Endothelial cell of umbilical vein (primary cell): ENCODE data around the gene CENPN. TPM values are rescaled to one million over a fixed set of nuclear protein-coding genes. Genes with fewer than 3 reads are reported as not detected.

Experiments
- BruUV-seq: library from RNA; stranded (reverse); fragments of 400-500 nt; replicated peaks from 2 replicates; lab custom pipeline; 2021; lab: Mats Ljungman, UMichigan
- CTCF ChIA-PET: fragments of 300-600, 350-600 bp; sonication (Branson Sonifier 250); formaldehyde crosslinking; loops from one replicate; lab custom pipeline; 2021; ENCODE audit warnings: antibody characterized with exemption, inconsistent platforms; lab: Charles Lee
- POLR2A ChIA-PET: fragments of 300-600, 350-600 bp; sonication (Branson Sonifier 250); formaldehyde crosslinking; loops from one replicate; lab custom pipeline; 2021; ENCODE audit warnings: antibody characterized with exemption, inconsistent platforms; lab: Charles Lee
- DNase-seq: peaks from one replicate; pipeline ENCODE4 v3.0.0-alpha.2; 2011; ENCODE audit warnings: low read depth, low spot score
- FAIRE-seq: peaks from 2 replicates; lab custom pipeline; 2011; peaks lifted over from hg19 to GRCh38; lab: Jason Lieb, UNC
- H2AFZ ChIP-seq: 2 replicates; pipeline ENCODE4 v1.6.0; 2012; ENCODE audit warnings: low read depth, low read length, control low read depth, inconsistent platforms
- H3K27ac ChIP-seq: 2 replicates; pipeline ENCODE4 v1.5.1; 2011; ENCODE audit warnings: low read depth, mild to moderate bottlenecking, control low read depth, low read length, moderate library complexity; ENCODE audit not compliant: insufficient read depth
- H3K27me3 ChIP-seq, 2 experiments: 2 replicates each; pipeline versions ENCODE4 v1.6.0 to v1.6.1; 2011; ENCODE audit warnings: low read length in 2 of 2, mixed read lengths in 1 of 2; ENCODE audit not compliant: control insufficient read depth in 2 of 2, insufficient read depth in 2 of 2
- H3K36me3 ChIP-seq, 2 experiments: 2 replicates in 1 of 2; 3 replicates in 1 of 2; pipeline ENCODE4 v1.5.1; 2011; ENCODE audit warnings: low read length in 2 of 2, mild to moderate bottlenecking in 1 of 2, moderate library complexity in 1 of 2; ENCODE audit not compliant: control insufficient read depth in 2 of 2, insufficient read depth in 2 of 2; ENCODE audit errors: extremely low read depth in 1 of 2
- H3K4me1 ChIP-seq: 3 replicates; pipeline ENCODE4 v1.5.1; 2011; ENCODE audit warnings: mild to moderate bottlenecking, low read length; ENCODE audit not compliant: control insufficient read depth, insufficient read depth; ENCODE audit errors: extremely low read depth
- H3K4me2 ChIP-seq: 2 replicates; pipeline ENCODE4 v1.6.1; 2011; ENCODE audit warnings: low read length, control low read depth, mixed read lengths; ENCODE audit not compliant: insufficient read depth
- H3K4me3 ChIP-seq, 3 experiments: fragments of 200-600 bp in 1 of 3; sonication (generic), shearing (Covaris generic) in 1 of 3; replicated peaks in 1 of 3; 2 replicates each; pipeline ENCODE4 v1.5.1; 2011 to 2016; ENCODE audit warnings: control low read depth in 3 of 3, low read length in 3 of 3, mild to moderate bottlenecking in 2 of 3, inconsistent platforms in 1 of 3, low read depth in 1 of 3, moderate library complexity in 1 of 3; ENCODE audit not compliant: insufficient read depth in 1 of 3
- H3K79me2 ChIP-seq: 2 replicates; pipeline ENCODE4 v1.6.0; 2012; ENCODE audit warnings: low read length, inconsistent platforms; ENCODE audit not compliant: control insufficient read depth, insufficient read depth
- H3K9ac ChIP-seq: replicated peaks from 2 replicates; pipeline ENCODE3; 2011; ENCODE audit warnings: low read length, control low read depth; ENCODE audit not compliant: insufficient read depth; ENCODE audit errors: extremely low read depth
- H3K9me1 ChIP-seq: replicated peaks from 3 replicates; pipeline ENCODE4 v1.6.0; 2011; ENCODE audit warnings: mild to moderate bottlenecking, low read length; ENCODE audit not compliant: control insufficient read depth, insufficient read depth; ENCODE audit errors: extremely low read depth
- H3K9me3 ChIP-seq: replicated peaks from 2 replicates; pipeline ENCODE4 v1.5.1; 2012; ENCODE audit warnings: low read length, inconsistent platforms; ENCODE audit not compliant: control insufficient read depth, insufficient read depth
- H4K20me1 ChIP-seq: replicated peaks from 2 replicates; pipeline ENCODE3; 2011; ENCODE audit warnings: mild to moderate bottlenecking, low read length; ENCODE audit not compliant: control insufficient read depth, insufficient read depth; ENCODE audit errors: extremely low read depth
- EZH2 ChIP-seq: IDR thresholded peaks from 2 replicates; pipeline ENCODE4 v1.6.1; 2012; ENCODE audit warnings: borderline replicate concordance, low read depth, mild to moderate bottlenecking, moderate library complexity, low read length, inconsistent platforms; ENCODE audit not compliant: severe bottlenecking
- FOS ChIP-seq: IDR thresholded peaks from 2 replicates; pipeline ENCODE4 v1.6.1; 2011; ENCODE audit warnings: mild to moderate bottlenecking, low read length, moderate library complexity, borderline replicate concordance; ENCODE audit not compliant: insufficient read depth
- GATA2 ChIP-seq: IDR thresholded peaks from 2 replicates; pipeline ENCODE4 v1.7.0; 2011; ENCODE audit warnings: low read depth, mild to moderate bottlenecking, moderate library complexity, mixed read lengths, low read length; ENCODE audit not compliant: insufficient read length, insufficient read depth
- JUN ChIP-seq: IDR thresholded peaks from 2 replicates; pipeline ENCODE4 v1.6.1; 2011; ENCODE audit warnings: borderline replicate concordance, low read depth; ENCODE audit not compliant: insufficient read length, insufficient read depth
- MYC ChIP-seq: IDR thresholded peaks from one replicate; pipeline ENCODE4 v1.6.1; 2011; ENCODE audit warnings: mild to moderate bottlenecking, low read depth, low read length
- POLR2A ChIP-seq: IDR thresholded peaks from 2 replicates; pipeline ENCODE4 v1.6.1; 2012; ENCODE audit warnings: low read depth, mild to moderate bottlenecking, control low read depth, low read length
- POLR2AphosphoS5 ChIP-seq: IDR thresholded peaks from 2 replicates; pipeline ENCODE4 v1.6.1; 2012; ENCODE audit warnings: low read depth, mild to moderate bottlenecking, control low read depth, low read length, moderate library complexity; ENCODE audit not compliant: insufficient read depth
- dilution Hi-C: fragments of 300-500 bp; cut with MboI; formaldehyde crosslinking; loops from one replicate; pipeline ENCODE4 v1.15.0; 2019; ENCODE audit warnings: low sequenced_read_pairs; ENCODE audit not compliant: extremely low pct_ligation_motif_present
- intact Hi-C: fragments of 100-400 bp; cut with micrococcal nuclease; formaldehyde crosslinking; loops from one replicate; pipeline ENCODE4 v1.10.0; 2022
- polyA plus RNA-seq, 4 experiments: library from polyadenylated mRNA; depleted of rRNA in 3 of 4; stranded (reverse) in 3 of 4; unstranded in 1 of 4; fragments of >200 nt; gene quantifications; 2 replicates each; pipeline versions ENCODE4 v1.2.1 to v1.2.3, GENCODE V29; 2011 to 2012; ENCODE audit warnings: missing spikeins in 1 of 4
- total RNA-seq: library from RNA; stranded (reverse); gene quantifications from 2 replicates; pipeline ENCODE4 v1.2.3, GENCODE V29; 2021
- TF ChIP-seq, protein P1 (sequence below): IDR thresholded peaks from 2 replicates; pipeline ENCODE4 v1.6.1; 2011; ENCODE audit not compliant: insufficient read depth, insufficient read length
- TF ChIP-seq, protein P2 (sequence below), 2 donors: IDR thresholded peaks; 1 replicate in 1 of 2; 2 replicates in 1 of 2; pipeline ENCODE4 v1.5.1; 2011; ENCODE audit warnings: low read length in 2 of 2, mild to moderate bottlenecking in 2 of 2, moderate library complexity in 2 of 2, control low read depth in 1 of 2, inconsistent platforms in 1 of 2, low read depth in 1 of 2; ENCODE audit not compliant: insufficient read depth in 1 of 2; ENCODE audit errors: extremely low read depth in 1 of 2

The CENPN gene
- total and polyA plus RNA-seq, 2 donors (not counting 3 experiments of a cell fraction or from before 2014, with no cell fraction given) = 17.6 to 52.4 TPM

DNA sequence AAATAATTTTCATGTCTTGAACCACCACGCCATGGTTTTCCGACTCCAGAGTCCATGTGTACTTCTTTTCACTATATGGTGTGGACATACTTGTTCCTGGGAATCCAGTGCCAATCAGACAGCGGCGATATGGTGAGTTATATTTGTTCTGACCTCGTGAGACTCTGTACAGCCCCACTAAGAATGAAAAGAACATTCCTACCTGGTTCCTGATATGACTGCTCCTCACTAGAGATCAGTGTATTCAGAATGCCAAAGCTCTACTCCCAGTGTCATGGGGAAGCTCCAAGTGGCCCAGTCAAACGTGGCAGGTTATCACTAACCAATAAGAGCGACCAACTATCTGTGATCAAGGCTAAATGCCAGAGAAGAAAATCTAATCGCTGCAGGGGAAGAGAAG is 64.0 kb downstream of the CENPN start:
- H3K4me3 ChIP-seq = no peak overlapping the region
- H2AFZ ChIP-seq = no peak overlapping the region
- no peaks in the 10 kb centered on the region for H4K20me1 ChIP-seq
- ChIA-PET POLR2A (no interaction called here), CTCF (no interaction called here)
- H3K9me3 ChIP-seq = no peaks in the 10 kb centered on the region
- H3K79me2 ChIP-seq = no peaks in the 10 kb centered on the region
- no peaks in the 10 kb centered on the region for H3K9me1 ChIP-seq
- dilution Hi-C loops = no loop called here
- intact Hi-C loops = no loop called here
- H3K4me2 ChIP-seq = no peak overlapping the region
- no peak for TF ChIP-seq EZH2
- TF ChIP-seq, protein P1, sequence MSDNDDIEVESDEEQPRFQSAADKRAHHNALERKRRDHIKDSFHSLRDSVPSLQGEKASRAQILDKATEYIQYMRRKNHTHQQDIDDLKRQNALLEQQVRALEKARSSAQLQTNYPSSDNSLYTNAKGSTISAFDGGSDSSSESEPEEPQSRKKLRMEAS = no peak
- TF ChIP-seq GATA2 = no peak
- TF ChIP-seq POLR2A = no peak
- TF ChIP-seq MYC = no peak
- TF ChIP-seq, protein P2, sequence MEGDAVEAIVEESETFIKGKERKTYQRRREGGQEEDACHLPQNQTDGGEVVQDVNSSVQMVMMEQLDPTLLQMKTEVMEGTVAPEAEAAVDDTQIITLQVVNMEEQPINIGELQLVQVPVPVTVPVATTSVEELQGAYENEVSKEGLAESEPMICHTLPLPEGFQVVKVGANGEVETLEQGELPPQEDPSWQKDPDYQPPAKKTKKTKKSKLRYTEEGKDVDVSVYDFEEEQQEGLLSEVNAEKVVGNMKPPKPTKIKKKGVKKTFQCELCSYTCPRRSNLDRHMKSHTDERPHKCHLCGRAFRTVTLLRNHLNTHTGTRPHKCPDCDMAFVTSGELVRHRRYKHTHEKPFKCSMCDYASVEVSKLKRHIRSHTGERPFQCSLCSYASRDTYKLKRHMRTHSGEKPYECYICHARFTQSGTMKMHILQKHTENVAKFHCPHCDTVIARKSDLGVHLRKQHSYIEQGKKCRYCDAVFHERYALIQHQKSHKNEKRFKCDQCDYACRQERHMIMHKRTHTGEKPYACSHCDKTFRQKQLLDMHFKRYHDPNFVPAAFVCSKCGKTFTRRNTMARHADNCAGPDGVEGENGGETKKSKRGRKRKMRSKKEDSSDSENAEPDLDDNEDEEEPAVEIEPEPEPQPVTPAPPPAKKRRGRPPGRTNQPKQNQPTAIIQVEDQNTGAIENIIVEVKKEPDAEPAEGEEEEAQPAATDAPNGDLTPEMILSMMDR (IDR thresholded peaks at IDR 0.05; ENCODE audit: extremely low read depth in 1 of 2, insufficient read depth in 1 of 2, low read depth in 1 of 2, low read length in 2 of 2) = no peak
- TF ChIP-seq JUN = no peak
- TF ChIP-seq FOS = no peak
- TF ChIP-seq POLR2AphosphoS5 = no peak
- BruUV-seq = no TSS peak
- no peaks in the 10 kb centered on the region for H3K36me3 ChIP-seq
- no peaks in the 10 kb centered on the region for H3K4me1 ChIP-seq
- no peaks in the 10 kb centered on the region for H3K27me3 ChIP-seq
- H3K9ac ChIP-seq = no peak overlapping the region
- no peak overlapping the region for H3K27ac ChIP-seq
- DNase-seq (no peak), FAIRE-seq (no peak)
